Activated CD4-positive, alpha-beta T cell treated with anti-CD3 and anti-CD28 coated beads, Interleukin-2, amount 50 U/mL, for 16 hours (primary cell): ENCODE data around the gene KL.
A peak's percentile ranks its signal among the peaks of the same experiment; 100 is the strongest.

Experiments used
- DNase-seq: peaks from one replicate; pipeline ENCODE4 v3.0.0-alpha.2; 2020

The KL gene

DNA sequence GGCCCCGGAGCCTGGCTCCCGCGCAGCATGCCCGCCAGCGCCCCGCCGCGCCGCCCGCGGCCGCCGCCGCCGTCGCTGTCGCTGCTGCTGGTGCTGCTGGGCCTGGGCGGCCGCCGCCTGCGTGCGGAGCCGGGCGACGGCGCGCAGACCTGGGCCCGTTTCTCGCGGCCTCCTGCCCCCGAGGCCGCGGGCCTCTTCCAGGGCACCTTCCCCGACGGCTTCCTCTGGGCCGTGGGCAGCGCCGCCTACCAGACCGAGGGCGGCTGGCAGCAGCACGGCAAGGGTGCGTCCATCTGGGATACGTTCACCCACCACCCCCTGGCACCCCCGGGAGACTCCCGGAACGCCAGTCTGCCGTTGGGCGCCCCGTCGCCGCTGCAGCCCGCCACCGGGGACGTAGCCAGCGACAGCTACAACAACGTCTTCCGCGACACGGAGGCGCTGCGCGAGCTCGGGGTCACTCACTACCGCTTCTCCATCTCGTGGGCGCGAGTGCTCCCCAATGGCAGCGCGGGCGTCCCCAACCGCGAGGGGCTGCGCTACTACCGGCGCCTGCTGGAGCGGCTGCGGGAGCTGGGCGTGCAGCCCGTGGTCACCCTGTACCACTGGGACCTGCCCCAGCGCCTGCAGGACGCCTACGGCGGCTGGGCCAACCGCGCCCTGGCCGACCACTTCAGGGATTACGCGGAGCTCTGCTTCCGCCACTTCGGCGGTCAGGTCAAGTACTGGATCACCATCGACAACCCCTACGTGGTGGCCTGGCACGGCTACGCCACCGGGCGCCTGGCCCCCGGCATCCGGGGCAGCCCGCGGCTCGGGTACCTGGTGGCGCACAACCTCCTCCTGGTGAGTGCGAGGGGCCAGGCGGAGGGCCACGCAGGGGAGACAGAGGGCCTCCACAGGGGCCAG lies at the start of gene KL:
Gene KL, plus strand, starts transcription at position 10 of the 909 bp plus-strand sequence. Its CDS starts 18 bp downstream, at position 28.
- DNase-seq, result no peak

GRCh38 chr13:32967584-32968182 lies 48.5 kb upstream of the KL start:
- no peak for DNase-seq

DNA sequence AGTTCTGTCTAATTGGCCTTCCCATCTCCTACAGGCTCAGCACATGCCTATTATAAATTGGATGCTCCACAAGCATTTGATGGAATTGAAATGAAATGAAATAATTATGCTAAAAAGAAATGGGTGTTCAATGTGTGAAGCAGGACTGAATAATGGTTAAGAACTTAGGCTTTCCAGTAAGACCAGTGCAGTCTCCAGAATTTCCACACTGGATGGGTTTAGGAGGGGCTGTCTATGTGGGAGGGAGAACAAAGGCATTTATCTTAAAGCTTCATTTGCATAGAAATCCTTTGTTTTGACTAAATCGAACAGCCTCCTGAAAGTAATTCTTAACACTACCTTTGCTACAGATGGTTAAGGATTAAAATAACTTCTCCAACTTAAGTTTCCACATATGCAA lies 47.9 kb upstream of the KL start:
- no peak for DNase-seq

- no peak for DNase-seq
These were observed 47.4 kb upstream of the KL start for GRCh38 chr13:32968793-32969192.

- DNase-seq, result peak; percentile 28
These were observed 46.7 kb upstream of the KL start for GRCh38 chr13:32969516-32969941.

GRCh38 chr13:32976056-32976805 lies 40.0 kb upstream of the KL start:
- no peak for DNase-seq

DNA sequence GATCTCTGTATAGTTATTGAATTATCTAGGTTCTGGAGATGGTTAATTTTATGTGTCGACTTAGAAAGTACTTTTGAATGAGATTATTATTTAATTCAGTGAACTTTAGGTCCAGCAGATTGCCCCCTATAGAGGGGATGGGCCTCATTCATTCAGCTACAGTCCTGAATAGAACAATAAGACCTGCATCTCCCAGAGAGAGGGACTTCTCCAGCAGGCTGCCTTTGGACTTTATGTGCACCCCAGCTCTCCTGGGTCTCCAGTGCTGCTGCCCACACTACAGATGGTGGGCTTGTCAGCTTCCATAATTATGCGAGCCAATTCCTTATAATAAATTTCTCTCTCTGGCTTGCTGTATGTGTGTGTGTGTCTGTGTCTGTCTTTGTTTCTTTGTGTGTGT lies 39.3 kb upstream of the KL start:
- DNase-seq, result no peak

DNA sequence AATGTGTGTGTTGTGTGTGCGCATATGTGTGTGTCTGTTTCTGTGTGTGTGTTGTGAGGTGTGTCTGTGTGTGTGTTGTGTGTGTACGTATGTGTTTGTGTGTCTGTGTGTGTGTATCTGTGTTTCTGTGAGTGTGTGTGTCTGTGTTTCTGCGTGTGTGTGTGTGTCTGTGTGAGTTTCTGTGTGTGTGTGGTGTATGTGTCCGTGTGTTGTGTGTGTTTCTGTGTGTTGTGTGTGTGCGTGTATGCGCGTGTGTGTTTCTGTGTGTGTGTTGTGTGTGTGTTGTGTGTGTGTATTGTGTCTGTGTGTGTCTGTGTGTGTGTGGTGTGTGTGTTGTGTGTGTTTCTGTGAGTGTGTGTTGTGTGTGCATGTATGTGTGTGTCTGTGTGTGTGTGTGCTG lies 38.9 kb upstream of the KL start:
- no peak for DNase-seq

DNA sequence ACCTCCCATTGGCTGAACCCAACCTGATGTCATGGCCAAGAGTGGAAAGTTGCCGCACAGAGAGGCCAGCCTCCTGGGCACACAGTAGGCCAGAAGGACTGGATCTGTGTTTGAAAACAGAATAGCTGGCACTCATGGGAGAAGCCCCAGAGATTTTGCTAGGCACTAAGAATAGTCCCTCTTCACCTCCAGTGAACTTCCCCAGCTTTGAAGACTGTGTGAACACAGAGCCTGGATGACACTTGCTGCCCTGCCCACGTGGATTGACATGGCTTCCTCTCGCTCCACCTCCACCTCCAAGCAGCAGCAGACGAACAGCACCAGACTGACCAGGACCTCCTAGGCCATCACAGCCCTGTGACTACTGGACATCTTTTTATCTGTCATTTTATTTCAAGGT lies 37.9 kb upstream of the KL start:
- DNase-seq, result no peak

DNA sequence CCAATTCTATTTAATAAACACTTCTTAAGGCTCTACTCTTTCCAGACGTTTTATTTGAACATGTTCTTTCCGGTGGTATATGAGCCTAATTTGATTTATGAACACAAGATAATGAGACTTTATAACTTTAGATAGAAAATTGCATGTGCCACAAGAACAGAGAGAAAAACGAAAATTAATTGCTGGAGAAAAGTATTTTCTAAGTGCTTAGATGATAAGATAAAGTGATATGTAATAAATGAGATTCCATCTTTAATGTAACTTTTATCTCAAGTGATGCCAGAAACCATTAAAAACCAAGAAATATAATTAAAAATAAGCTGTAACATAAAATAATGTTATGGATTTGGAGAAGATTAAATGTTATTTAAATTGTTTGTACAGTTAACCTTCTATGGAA lies 33.2 kb upstream of the KL start:
- DNase-seq, result no peak

DNA sequence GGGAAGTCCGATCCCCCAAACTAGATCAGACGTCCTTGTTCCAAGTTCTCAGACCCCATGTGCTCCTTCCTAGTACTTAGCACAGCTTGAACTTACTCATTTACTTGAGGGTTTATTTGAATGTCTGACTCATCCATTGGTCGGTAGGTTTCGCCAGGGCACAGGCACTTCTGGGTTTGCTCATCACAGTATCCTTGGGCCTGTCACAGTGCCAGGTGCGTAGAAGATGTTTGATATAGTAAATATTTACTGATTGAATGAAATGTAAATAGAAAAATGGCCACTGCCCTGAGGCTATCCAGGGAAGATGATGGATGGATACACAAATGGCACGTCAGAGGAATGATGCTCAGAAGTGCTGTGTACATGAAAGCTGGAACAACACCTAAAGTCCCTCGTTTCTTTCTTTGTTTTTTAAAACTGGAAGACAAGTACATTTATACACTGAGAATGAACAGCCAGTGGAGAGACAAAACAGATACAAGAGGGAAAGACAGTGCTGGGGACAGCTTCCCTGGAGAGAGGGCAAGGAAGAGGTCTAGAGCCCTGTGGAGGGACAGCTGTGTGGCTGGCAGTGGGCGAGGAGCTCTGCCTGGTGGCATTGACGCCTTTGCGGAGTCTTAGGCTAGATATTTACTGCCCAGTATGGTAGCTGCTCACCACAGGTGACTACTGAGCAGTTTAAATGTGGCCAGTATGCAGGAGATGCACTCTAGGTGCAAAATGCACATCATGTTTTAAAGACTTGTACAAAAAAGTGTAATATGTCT lies 31.2 kb upstream of the KL start:
- DNase-seq, result no peak

DNA sequence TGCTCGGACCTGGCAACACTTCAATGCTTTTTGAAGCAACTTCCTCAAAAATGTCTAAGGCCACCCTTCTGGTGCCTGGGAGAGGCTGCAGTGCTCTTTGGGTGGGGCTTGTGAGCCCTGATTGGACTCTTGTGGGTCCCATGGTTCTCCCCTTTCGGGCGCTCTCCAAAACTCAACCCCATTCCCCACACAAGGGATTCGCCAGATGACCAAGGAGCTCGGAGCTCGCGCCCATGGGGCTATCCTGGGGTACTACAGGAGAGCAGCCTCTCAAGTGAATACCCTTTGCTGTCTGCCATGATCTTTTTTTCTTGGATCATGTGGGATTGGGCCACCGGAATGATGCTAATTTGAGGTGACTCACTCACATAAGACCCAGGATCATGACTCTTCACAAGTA lies 29.7 kb upstream of the KL start:
- no peak for DNase-seq

GRCh38 chr13:32987462-32987861 lies 28.8 kb upstream of the KL start:
- no peak for DNase-seq

GRCh38 chr13:32988608-32989289 lies 27.5 kb upstream of the KL start:
- no peak for DNase-seq

- DNase-seq, result no peak
These were observed 26.9 kb upstream of the KL start for GRCh38 chr13:32989290-32989667.

GRCh38 chr13:32989942-32990341 lies 26.3 kb upstream of the KL start:
- DNase-seq, result no peak

DNA sequence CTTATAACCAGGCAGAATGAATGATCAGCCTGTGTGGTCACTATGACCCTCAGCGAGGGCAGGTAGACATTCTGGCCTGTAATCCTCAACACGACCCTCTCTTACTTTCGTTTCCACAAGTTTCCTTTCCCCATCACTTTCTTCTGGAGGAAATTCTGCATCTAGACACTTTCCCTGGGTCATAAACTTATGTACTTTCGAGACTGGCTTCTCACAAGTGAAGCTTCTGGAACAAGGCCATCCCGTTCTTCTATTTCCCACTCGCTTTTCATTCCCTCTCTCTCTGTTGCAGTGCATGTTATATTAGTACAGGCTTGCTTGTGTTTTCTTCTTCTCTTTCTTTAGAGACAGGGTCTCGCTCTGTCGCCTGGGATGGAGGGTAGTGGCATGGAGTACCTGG lies 23.1 kb upstream of the KL start:
- no peak for DNase-seq

DNA sequence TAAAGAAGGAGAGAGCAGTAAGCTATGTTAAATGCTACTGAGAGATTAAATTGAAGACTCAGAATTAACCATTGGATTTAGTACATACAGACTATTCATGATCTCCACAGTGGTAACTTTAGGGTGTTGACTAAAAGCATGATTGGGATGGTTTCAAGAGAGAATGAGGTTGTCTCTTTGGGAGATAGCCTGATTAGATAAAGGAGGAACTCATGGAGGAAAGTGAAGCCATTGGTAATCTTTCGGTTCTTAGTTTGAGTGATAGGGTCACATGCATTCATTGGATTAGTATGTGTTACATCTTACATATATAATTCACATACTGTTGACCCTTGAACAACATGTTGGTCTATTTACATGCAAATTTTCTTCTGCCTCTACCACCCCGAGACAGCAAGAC lies 18.8 kb upstream of the KL start:
- DNase-seq, result peak; percentile 22

DNA sequence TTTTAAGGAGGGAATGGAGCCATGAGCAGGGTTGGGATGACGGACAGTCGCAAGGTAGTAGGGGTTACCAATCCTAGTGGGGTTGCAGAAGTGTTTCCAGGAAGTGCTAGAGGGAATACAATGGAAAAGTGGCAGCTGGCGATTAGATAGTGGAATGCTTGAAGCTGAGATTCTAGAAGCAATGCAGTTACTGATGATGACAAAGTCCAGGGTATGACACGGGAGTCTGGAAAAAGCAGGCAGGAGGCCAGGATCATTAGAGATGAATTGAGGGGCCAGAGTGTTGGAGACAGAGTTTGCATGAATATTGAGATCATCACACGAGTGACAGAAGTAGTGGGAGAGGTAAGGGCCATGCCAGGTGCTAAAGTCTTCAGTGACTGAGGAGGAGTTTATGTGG lies 17.3 kb upstream of the KL start:
- no peak for DNase-seq

- no peak for DNase-seq
These were observed 15.9 kb upstream of the KL start for GRCh38 chr13:33000365-33000764.

GRCh38 chr13:33003458-33004019 lies 12.7 kb upstream of the KL start:
- DNase-seq, result no peak

DNA sequence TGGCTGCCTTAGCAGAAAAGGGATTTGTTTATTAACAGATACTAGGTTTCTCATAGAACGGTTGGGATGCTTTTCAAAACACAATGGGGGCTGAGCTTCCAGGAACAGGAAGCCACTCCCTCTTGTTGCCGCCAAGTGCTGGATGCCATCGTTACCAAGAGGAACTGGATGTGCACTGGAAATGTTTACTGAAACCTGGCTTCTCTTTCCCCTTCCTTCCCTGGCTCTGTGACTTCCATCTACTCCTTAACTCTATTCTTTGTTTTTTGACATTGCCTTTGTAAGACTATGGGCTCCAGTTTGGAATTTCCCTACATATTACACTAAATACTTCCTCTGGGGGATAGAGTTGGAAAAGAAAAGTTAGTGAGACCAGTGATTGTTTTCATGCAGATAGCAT lies 11.7 kb upstream of the KL start:
- DNase-seq, result no peak
